IPS-11a (cell line): ENCODE measurements around the gene IL34.
"Not testable (repeated sequence)": the region's sequence is repeated elsewhere in the genome, so short reads cannot be mapped to it uniquely, and the experiment has no call there.

Experiments
- H3K4me3 ChIP-seq: one replicate; pipeline ENCODE4 v1.5.1; 2013; ENCODE audit warnings: low read depth, low read length, control low read depth

IL34 gene

GRCh38 chr16:70656712-70657263, 10.4 kb downstream of the IL34 start:
- H3K4me3 ChIP-seq: no peak overlapping the region

- no peak overlapping the region for H3K4me3 ChIP-seq
Measured at GRCh38 chr16:70657956-70658355, 11.6 kb downstream of the IL34 start.

- no peak overlapping the region for H3K4me3 ChIP-seq
Measured at GRCh38 chr16:70658921-70659320, 12.6 kb downstream of the IL34 start.

- H3K4me3 ChIP-seq: no peak overlapping the region
Measured at GRCh38 chr16:70659546-70659945, 13.2 kb downstream of the IL34 start.

GRCh38 chr16:70659953-70660671, 13.8 kb downstream of the IL34 start:
- H3K4me3 ChIP-seq: no peak overlapping the region

- no peak overlapping the region for H3K4me3 ChIP-seq
Measured at GRCh38 chr16:70660672-70661350, 14.5 kb downstream of the IL34 start.

- no peak overlapping the region for H3K4me3 ChIP-seq
Measured at GRCh38 chr16:70661534-70661917, 15.2 kb downstream of the IL34 start.

GRCh38 chr16:70661918-70662641, 15.7 kb downstream of the IL34 start:
- no peak overlapping the region for H3K4me3 ChIP-seq

GRCh38 chr16:70662991-70663523, 16.7 kb downstream of the IL34 start:
- H3K4me3 ChIP-seq: no peak overlapping the region

- H3K4me3 ChIP-seq: no peak overlapping the region
Measured at GRCh38 chr16:70663524-70664324, 17.4 kb downstream of the IL34 start.

GRCh38 chr16:70664325-70665112, 18.2 kb downstream of the IL34 start:
- no peak overlapping the region for H3K4me3 ChIP-seq

GRCh38 chr16:70665113-70665694, 18.8 kb downstream of the IL34 start:
- H3K4me3 ChIP-seq: no peak overlapping the region

- H3K4me3 ChIP-seq: no peak overlapping the region
Measured at GRCh38 chr16:70665806-70666735, 19.7 kb downstream of the IL34 start.

GRCh38 chr16:70670175-70670574, 23.8 kb downstream of the IL34 start:
- no peak overlapping the region for H3K4me3 ChIP-seq

- H3K4me3 ChIP-seq: not testable (repeated sequence)
Measured at GRCh38 chr16:70670938-70671337, 24.6 kb downstream of the IL34 start.

- no peak overlapping the region for H3K4me3 ChIP-seq
Measured at GRCh38 chr16:70674221-70675014, 28.1 kb downstream of the IL34 start.

- H3K4me3 ChIP-seq: no peak overlapping the region
Measured at GRCh38 chr16:70675851-70676513, 29.6 kb downstream of the IL34 start.
